Panc1 (cell line): Measurements from ENCODE around the gene SPRING1. TPM values are rescaled to one million over a fixed set of nuclear protein-coding genes. Genes with fewer than 3 reads are reported as not detected.

Source experiments
- ATAC-seq: fragments of 200-7000 bp; cut with Tn5 transposase; 2 replicates; pipeline ENCODE4 v1.9.1; 2020; ENCODE audit warnings: mild to moderate bottlenecking, moderate library complexity
- BruUV-seq: library from RNA; stranded (reverse); fragments of 400-500 nt; replicated peaks from 2 replicates; lab custom pipeline; 2021; lab: Mats Ljungman, UMichigan
- CTCF ChIA-PET: fragments of 300-600 bp; sonication (Branson Sonifier 250); formaldehyde crosslinking; loops from one replicate; lab custom pipeline; 2022; ENCODE audit warnings: antibody characterized with exemption; lab: Charles Lee
- POLR2A ChIA-PET: fragments of 300-600 bp; sonication (Branson Sonifier 250); formaldehyde crosslinking; loops from one replicate; lab custom pipeline; 2022; ENCODE audit warnings: antibody characterized with exemption; lab: Charles Lee
- DNase-seq: peaks from one replicate; pipeline ENCODE4 v3.0.0-alpha.2; 2010; ENCODE audit warnings: low read depth, low spot score
- H3K27ac ChIP-seq: 2 replicates; pipeline ENCODE4 v1.5.1; 2011; ENCODE audit warnings: mild to moderate bottlenecking, low read length, inconsistent platforms
- H3K27me3 ChIP-seq: fragments of 200-500 bp; sonication (Bioruptor generic); 2 replicates; pipeline ENCODE4 v1.6.0; 2014; ENCODE audit warnings: low read length, inconsistent platforms; ENCODE audit not compliant: control insufficient read depth, insufficient read depth
- H3K36me3 ChIP-seq: fragments of 200-500 bp; sonication (Bioruptor generic); 2 replicates; pipeline ENCODE4 v1.5.1; 2014; ENCODE audit warnings: inconsistent platforms, mild to moderate bottlenecking, low read length, moderate library complexity; ENCODE audit not compliant: control insufficient read depth, insufficient read depth
- H3K4me1 ChIP-seq: 2 replicates; pipeline ENCODE4 v1.5.1; 2011; ENCODE audit warnings: inconsistent platforms, mild to moderate bottlenecking, low read length, moderate library complexity; ENCODE audit not compliant: control insufficient read depth, insufficient read depth
- H3K4me3 ChIP-seq, 2 experiments: 2 replicates each; pipeline ENCODE4 v1.5.1; 2011 to 2012; ENCODE audit warnings: low read depth in 2 of 2, low read length in 2 of 2, mild to moderate bottlenecking in 2 of 2, inconsistent platforms in 1 of 2, moderate library complexity in 1 of 2
- H3K9me3 ChIP-seq: fragments of 200-500 bp; sonication (Bioruptor generic); 2 replicates; pipeline ENCODE4 v1.5.1; 2014; ENCODE audit warnings: low read depth, mild to moderate bottlenecking, inconsistent platforms, low read length, moderate library complexity; ENCODE audit not compliant: control insufficient read depth, insufficient read depth
- POLR2AphosphoS5 ChIP-seq: IDR thresholded peaks from 2 replicates; pipeline ENCODE4 v1.6.1; 2012; ENCODE audit warnings: mild to moderate bottlenecking, low read depth, low read length, moderate library complexity
- REST ChIP-seq, 2 experiments: IDR thresholded peaks; 2 replicates each; pipeline ENCODE4 v1.6.1; 2011 to 2012; ENCODE audit warnings: low read depth in 2 of 2, control low read depth in 1 of 2, low read length in 1 of 2, mild to moderate bottlenecking in 1 of 2, moderate library complexity in 1 of 2; ENCODE audit not compliant: insufficient read depth in 1 of 2
- SIN3A ChIP-seq: IDR thresholded peaks from 2 replicates; pipeline ENCODE4 v1.6.1; 2012; ENCODE audit warnings: low read depth, mild to moderate bottlenecking, low read length, moderate library complexity, borderline replicate concordance; ENCODE audit not compliant: insufficient read depth
- TCF7L2 ChIP-seq: IDR thresholded peaks from 2 replicates; pipeline ENCODE4 v1.6.1; 2011; ENCODE audit warnings: mild to moderate bottlenecking, low read depth, low read length, inconsistent platforms
- in situ Hi-C: cut with HindIII; loops from 2 replicates; pipeline ENCODE4 v1.10.0; 2016; ENCODE audit warnings: low sequenced_read_pairs, low pct_unique_long_range_greater_than_20kb
- intact Hi-C: fragments of 100-400 bp; cut with micrococcal nuclease; formaldehyde crosslinking; loops from one replicate; pipeline ENCODE4 v1.10.0; 2022; ENCODE audit not compliant: unreplicated experiment
- total RNA-seq: library from RNA; stranded (reverse); gene quantifications from one replicate; pipeline ENCODE4 v1.2.1, GENCODE V29; 2021; ENCODE audit not compliant: unreplicated experiment
- TF ChIP-seq, protein P1 (sequence below): fragments of 450-650 bp; IDR thresholded peaks from 2 replicates; pipeline ENCODE4 v1.5.1; 2017; ENCODE audit warnings: mild to moderate bottlenecking

SPRING1 gene
- total RNA-seq, 1 experiment from 2014 or later, result 71.1 TPM

DNA sequence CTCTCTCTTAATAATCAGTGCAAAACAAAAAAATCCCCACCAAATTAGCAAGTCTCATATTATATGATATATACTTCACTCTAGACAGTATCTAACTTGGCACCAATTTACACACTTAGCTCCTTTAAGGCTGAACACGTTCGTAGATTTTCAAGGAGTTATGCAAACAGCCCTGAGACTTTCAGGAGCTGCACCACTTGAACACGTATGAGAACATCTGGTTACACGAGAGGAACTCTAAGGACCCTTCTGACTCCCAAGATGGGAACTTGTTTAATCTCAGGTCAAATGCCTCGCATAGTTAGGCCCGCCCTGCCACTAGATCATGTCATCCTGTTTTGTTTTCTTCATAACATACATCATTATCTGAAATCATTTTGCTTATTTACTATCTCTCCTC is 10.0 kb downstream of the SPRING1 start:
- in situ Hi-C loops, result no loop called here
- POLR2A ChIA-PET, result no interaction called here

DNA sequence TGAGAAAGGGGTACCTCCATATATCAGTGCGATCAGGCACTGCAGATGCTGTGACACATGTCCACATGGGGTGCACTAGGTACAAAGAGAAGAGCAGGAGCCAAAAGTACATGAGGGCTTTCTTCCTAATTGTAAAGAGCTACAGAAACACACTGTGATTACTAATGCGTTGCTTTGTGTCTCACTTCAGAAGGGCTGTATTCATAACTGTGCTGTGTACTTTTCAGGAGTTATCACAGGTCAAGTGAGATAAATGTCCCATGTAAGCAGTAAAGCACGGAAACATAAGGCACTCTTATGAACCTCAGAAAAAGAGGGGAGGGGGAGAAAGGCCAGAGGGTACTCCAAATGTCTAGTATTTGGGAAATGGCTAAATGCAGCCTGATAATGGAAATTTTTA is 10.6 kb downstream of the SPRING1 start:
- H3K9me3 ChIP-seq, result no peaks in the 10 kb centered on the region
- no peak for DNase-seq
- no TSS peak for BruUV-seq
- no peak for ATAC-seq
- H3K4me3 ChIP-seq, result no peak overlapping the region
- CTCF ChIA-PET, result no interaction called here
- TF ChIP-seq POLR2AphosphoS5 (no peak), SIN3A (no peak), REST (IDR thresholded peaks at IDR 0.05; ENCODE audit: insufficient read depth in 1 of 2, low read depth in 2 of 2, low read length in 1 of 2) (no peak), TCF7L2 (no peak)
- TF ChIP-seq, protein P1, sequence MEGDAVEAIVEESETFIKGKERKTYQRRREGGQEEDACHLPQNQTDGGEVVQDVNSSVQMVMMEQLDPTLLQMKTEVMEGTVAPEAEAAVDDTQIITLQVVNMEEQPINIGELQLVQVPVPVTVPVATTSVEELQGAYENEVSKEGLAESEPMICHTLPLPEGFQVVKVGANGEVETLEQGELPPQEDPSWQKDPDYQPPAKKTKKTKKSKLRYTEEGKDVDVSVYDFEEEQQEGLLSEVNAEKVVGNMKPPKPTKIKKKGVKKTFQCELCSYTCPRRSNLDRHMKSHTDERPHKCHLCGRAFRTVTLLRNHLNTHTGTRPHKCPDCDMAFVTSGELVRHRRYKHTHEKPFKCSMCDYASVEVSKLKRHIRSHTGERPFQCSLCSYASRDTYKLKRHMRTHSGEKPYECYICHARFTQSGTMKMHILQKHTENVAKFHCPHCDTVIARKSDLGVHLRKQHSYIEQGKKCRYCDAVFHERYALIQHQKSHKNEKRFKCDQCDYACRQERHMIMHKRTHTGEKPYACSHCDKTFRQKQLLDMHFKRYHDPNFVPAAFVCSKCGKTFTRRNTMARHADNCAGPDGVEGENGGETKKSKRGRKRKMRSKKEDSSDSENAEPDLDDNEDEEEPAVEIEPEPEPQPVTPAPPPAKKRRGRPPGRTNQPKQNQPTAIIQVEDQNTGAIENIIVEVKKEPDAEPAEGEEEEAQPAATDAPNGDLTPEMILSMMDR, result no peak
- no peak overlapping the region for H3K27ac ChIP-seq
- no peaks in the 10 kb centered on the region for H3K36me3 ChIP-seq
- POLR2A ChIA-PET, result interaction anchor here (0.6 kb wide), 1 partner anchor 606 kb away, joined by 3 read pairs; no protein-coding TSS in a partner anchor
- H3K27me3 ChIP-seq, result no peaks in the 10 kb centered on the region
- intact Hi-C loops, result no loop called here
- in situ Hi-C loops, result no loop called here
- peaks cover 9% of the 10 kb centered on the region for H3K4me1 ChIP-seq

More for the DNA sequence above, 10.0 kb downstream of the SPRING1 start:
- DNase-seq (no peak), ATAC-seq (no peak)
- intact Hi-C loops, result no loop called here
- H3K4me3 ChIP-seq, result no peak overlapping the region
- no TSS peak for BruUV-seq
- H3K36me3 ChIP-seq, result no peaks in the 10 kb centered on the region
- no peaks in the 10 kb centered on the region for H3K9me3 ChIP-seq
- CTCF ChIA-PET, result no interaction called here
- H3K27me3 ChIP-seq, result no peaks in the 10 kb centered on the region
- H3K27ac ChIP-seq, result no peak overlapping the region
- no peak for TF ChIP-seq SIN3A
- TF ChIP-seq, protein P1, result no peak
- peaks cover 9% of the 10 kb centered on the region for H3K4me1 ChIP-seq
